T47D (cell line): ENCODE measurements around the gene EMX2.
"Not testable (repeated sequence)": the region's sequence is repeated elsewhere in the genome, so short reads cannot be mapped to it uniquely, and the experiment has no call there.

Experiments used
- DNase-seq, 2 experiments: peaks; one replicate each; pipeline versions ENCODE4 v3.0.0 to v3.0.0-alpha.2; 2011 to 2012; ENCODE audit warnings: low read depth in 1 of 2, low spot score in 1 of 2
- JUND ChIP-seq: IDR thresholded peaks from 2 replicates; pipeline ENCODE4 v1.6.1; 2012; ENCODE audit warnings: low read depth
- in situ Hi-C: cut with HindIII; loops from 2 replicates; pipeline ENCODE4 v1.10.0; 2016; ENCODE audit warnings: low sequenced_read_pairs, low pct_unique_long_range_greater_than_20kb

The EMX2 gene

DNA sequence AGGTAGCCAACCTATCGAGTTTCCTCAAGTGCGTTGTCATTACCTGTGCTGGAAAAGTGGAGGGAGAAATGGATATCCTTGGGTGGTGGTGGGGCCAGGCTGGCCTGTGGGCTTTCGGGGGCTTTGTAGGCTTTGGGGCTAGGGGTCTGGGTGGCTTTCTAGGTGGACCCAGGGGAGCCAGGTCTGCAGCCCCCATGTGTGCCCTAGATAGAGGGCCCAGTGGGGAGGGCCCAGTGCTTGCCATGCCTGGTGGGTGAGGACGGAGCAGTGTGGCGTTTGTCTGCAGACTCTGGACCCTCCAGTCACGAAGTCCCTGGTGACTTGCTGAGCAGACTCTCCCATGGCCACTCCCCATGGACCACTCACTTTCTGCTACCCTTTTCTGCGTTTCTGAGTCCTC lies 19.7 kb downstream of the EMX2 start:
- no peak for DNase-seq
- TF ChIP-seq JUND = no peak
- in situ Hi-C loops = no loop called here

GRCh38 chr10:117562896-117563737 lies 20.6 kb downstream of the EMX2 start:
- in situ Hi-C loops = no loop called here
- TF ChIP-seq JUND = no peak
- no peak for DNase-seq

- no peak for DNase-seq
- no peak for TF ChIP-seq JUND
- in situ Hi-C loops = no loop called here
These were observed 21.2 kb downstream of the EMX2 start for GRCh38 chr10:117563780-117564179.

- in situ Hi-C loops = no loop called here
- DNase-seq = no peak
These were observed 22.5 kb downstream of the EMX2 start for GRCh38 chr10:117565068-117565467.

DNA sequence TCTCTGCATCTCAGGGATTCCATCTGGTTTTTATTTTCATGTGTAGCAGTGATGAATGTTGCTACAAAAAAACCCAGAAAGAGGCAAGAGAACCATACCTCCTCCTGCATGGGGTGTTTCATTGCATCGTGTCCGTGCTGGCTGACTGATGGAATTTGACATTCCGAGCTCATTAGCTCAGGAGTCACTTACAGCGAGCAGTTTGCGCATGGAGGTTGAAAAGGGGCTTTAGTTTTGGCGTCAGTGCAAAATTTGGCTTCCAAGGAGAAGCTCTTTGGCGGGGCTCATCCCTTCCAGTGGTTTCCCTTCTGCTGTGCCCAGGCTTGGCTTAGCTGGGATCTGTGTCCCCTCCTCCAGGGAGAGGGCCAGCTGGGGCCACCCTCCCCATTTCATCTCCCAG lies 25.8 kb downstream of the EMX2 start:
- no peak for DNase-seq
- in situ Hi-C loops = no loop called here
- TF ChIP-seq JUND = no peak

More at GRCh38 chr10:117565068-117565467, 22.5 kb downstream of the EMX2 start:
- TF ChIP-seq JUND = no peak

DNA sequence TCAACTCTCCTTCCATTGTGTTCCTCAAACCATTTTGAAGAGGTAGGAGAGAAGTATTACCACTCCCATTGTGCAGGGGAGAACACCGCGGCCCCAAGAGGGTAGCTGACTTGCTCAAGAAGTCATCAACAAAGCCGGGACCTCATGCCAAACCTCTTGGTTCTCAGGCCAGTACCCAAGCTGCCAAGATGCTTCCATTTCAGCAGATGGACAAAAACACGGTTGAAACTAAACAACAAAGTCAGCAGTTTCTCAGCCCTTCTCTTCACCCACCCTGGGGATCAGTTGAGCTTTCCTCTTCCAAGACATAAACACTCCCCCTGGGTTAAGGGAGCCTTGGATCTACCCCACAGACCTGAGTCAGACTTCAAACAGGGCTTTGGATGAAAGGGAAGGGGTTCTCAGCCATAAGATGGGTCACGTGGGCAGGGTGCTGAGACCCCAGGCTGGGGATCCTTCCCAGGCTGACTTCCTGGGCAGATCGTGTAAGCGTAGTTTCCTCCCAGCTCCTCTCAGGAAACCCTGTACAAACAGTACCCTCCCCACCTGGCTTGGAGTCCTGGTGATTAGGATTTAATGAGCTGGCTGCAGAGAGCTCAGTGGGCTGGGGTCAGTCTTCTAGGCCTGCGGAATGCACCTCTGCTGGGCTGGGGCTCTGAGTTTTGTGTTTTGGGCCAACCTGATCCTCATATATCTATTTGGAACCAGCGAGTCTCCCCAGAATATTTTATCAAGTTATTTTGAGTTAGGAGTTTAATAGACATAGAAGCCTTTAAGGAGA lies 27.3 kb downstream of the EMX2 start:
- DNase-seq = no peak
- in situ Hi-C loops = no loop called here
- TF ChIP-seq JUND = no peak

DNA sequence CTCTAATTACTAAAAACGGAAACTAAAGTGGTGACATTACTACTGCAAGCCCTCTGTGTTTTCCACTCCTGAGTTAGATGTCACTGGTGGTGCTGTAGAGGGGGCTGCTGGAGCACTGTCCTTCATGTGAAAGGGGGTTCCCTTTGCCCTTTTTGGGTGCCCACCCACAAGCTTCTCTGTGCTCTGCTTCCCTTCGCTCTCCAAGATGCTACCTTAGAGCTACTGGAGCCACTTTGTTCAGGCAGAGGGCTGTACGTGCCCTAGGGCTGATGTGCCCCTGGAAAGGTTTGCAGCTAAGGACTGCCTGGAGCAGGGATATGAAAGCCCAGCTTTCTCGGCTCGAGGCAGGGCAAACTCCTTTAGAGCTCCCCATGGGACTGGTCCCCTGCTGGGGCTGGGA lies 28.3 kb downstream of the EMX2 start:
- in situ Hi-C loops = no loop called here
- TF ChIP-seq JUND = no peak
- DNase-seq = no peak

GRCh38 chr10:117574498-117575146 lies 32.1 kb downstream of the EMX2 start:
- in situ Hi-C loops = no loop called here
- TF ChIP-seq JUND = no peak
- no peak for DNase-seq

DNA sequence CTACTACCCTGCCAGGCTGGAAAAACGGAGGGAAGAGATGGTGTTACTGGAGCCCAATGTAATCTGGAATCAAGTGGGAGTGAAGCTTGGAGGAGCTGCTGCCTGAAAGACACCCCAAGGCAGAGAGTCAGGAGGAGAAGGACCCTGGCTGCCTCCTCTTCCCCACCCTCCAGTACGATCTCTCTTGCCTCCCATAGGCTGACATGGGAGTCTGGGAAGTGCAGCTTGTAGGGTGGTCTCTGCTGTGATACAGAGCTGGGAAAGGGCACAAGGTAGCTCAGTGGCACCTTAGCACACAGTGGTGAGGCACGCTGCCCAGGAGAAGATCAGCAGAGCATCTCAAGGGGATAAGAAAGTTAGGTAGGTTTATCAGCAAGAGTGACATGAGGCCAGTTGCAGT lies 35.9 kb downstream of the EMX2 start:
- TF ChIP-seq JUND = no peak
- no peak for DNase-seq
- in situ Hi-C loops = no loop called here

GRCh38 chr10:117578999-117579590 lies 36.5 kb downstream of the EMX2 start:
- DNase-seq = no peak
- in situ Hi-C loops = no loop called here
- no peak for TF ChIP-seq JUND

DNA sequence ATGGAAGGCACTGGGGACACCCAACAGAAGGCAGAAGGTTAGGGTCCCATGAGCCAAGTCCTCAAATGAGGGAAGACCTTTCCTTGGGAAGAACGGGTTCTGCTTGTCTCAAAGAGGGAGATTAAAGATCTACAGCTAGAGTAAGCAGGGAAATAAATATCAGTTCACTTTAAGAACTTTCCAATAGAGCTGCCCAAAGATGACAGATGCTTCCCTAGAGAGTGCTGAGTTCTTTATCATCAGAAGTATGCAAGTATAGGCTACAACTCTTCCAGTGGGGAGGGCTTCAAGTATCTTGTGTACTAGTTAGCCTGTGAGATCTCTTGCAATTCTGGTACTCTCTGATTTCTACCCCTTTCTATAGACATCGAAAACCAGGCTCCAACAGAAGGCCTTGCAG lies 39.4 kb downstream of the EMX2 start:
- no peak for DNase-seq
- TF ChIP-seq JUND = no peak

GRCh38 chr10:117584831-117585230 lies 42.3 kb downstream of the EMX2 start:
- DNase-seq, in situ Hi-C loops: not testable (repeated sequence)

More for the DNA sequence above, 39.4 kb downstream of the EMX2 start:
- in situ Hi-C loops = no loop called here
